GM11168 (cell line): ENCODE data around the gene SYTL3.
"Not testable (repeated sequence)": the region's sequence is repeated elsewhere in the genome, so short reads cannot be mapped to it uniquely, and the experiment has no call there.

ENCODE experiments used
- in situ Hi-C: fragments of 300-500 bp; cut with MboI; formaldehyde crosslinking; loops from one replicate; pipeline ENCODE4 v1.12.0; 2022; ENCODE audit warnings: low sequenced_read_pairs; ENCODE audit not compliant: unreplicated experiment

SYTL3 gene

GRCh38 chr6:158649289-158650143 is at the start of gene SYTL3:
TSS of gene SYTL3 (plus strand) at chr6:158650054. CDS start at chr6:158663269, 13,215 bp downstream.
- in situ Hi-C loops, result no loop called here

- in situ Hi-C loops, result no loop called here
These were observed 46.4 kb upstream of the SYTL3 start for GRCh38 chr6:158603261-158604047.

- in situ Hi-C loops, result no loop called here
These were observed 45.8 kb upstream of the SYTL3 start for GRCh38 chr6:158604048-158604406.

- in situ Hi-C loops, result loop anchor here (5.0 kb wide), 1 partner anchor 378 kb away; no protein-coding TSS in a partner anchor
These were observed 44.5 kb upstream of the SYTL3 start for GRCh38 chr6:158605266-158605878.

- in situ Hi-C loops, result loop anchor here (5.0 kb wide), 1 partner anchor 379 kb away; no protein-coding TSS in a partner anchor
These were observed 43.8 kb upstream of the SYTL3 start for GRCh38 chr6:158606011-158606410.

GRCh38 chr6:158606935-158607334 is 42.9 kb upstream of the SYTL3 start:
- in situ Hi-C loops, result loop anchor here (5.0 kb wide), 1 partner anchor 380 kb away; no protein-coding TSS in a partner anchor

GRCh38 chr6:158607411-158608170 is 42.3 kb upstream of the SYTL3 start:
- in situ Hi-C loops, result loop anchor here (5.0 kb wide), 1 partner anchor 380 kb away; no protein-coding TSS in a partner anchor

GRCh38 chr6:158608221-158608620 is 41.6 kb upstream of the SYTL3 start:
- in situ Hi-C loops, result loop anchor here (5.0 kb wide), 1 partner anchor 381 kb away; no protein-coding TSS in a partner anchor

GRCh38 chr6:158609455-158610155 is 40.2 kb upstream of the SYTL3 start:
- in situ Hi-C loops, result loop anchor here (5.0 kb wide), 1 partner anchor 382 kb away; no protein-coding TSS in a partner anchor

- in situ Hi-C loops, result no loop called here
These were observed 39.4 kb upstream of the SYTL3 start for GRCh38 chr6:158610319-158610968.

GRCh38 chr6:158611039-158611438 is 38.8 kb upstream of the SYTL3 start:
- in situ Hi-C loops, result no loop called here

GRCh38 chr6:158611541-158612370 is 38.1 kb upstream of the SYTL3 start:
- in situ Hi-C loops, result no loop called here

GRCh38 chr6:158614606-158615005 is 35.2 kb upstream of the SYTL3 start:
- in situ Hi-C loops, result not testable (repeated sequence)

GRCh38 chr6:158618289-158618688 is 31.6 kb upstream of the SYTL3 start:
- in situ Hi-C loops, result not testable (repeated sequence)

- in situ Hi-C loops, result no loop called here
These were observed 29.7 kb upstream of the SYTL3 start for GRCh38 chr6:158619922-158620801.

GRCh38 chr6:158620963-158621693 is 28.7 kb upstream of the SYTL3 start:
- in situ Hi-C loops, result no loop called here
